H9 (cell line): Measurements from ENCODE around the gene RNF114. TPM values are rescaled to one million over a fixed set of nuclear protein-coding genes. Genes with fewer than 3 reads are reported as not detected.

Experiments
- DNase-seq: peaks from one replicate; pipeline ENCODE4 v3.0.0-alpha.2; 2017
- H2AFZ ChIP-seq: one replicate; pipeline ENCODE4 v1.6.1; 2013; ENCODE audit warnings: mild to moderate bottlenecking, low read length, control low read depth, moderate library complexity
- H2AK5ac ChIP-seq: 2 replicates; pipeline ENCODE4 v1.6.1; 2013; ENCODE audit warnings: low read length, control low read depth, mixed read lengths; ENCODE audit not compliant: insufficient read length
- H2BK120ac ChIP-seq: one replicate; pipeline ENCODE4 v1.6.1; 2013; ENCODE audit warnings: low read depth, mild to moderate bottlenecking, low read length, control low read depth, inconsistent platforms; ENCODE audit not compliant: poor library complexity, severe bottlenecking
- H2BK12ac ChIP-seq: 2 replicates; pipeline ENCODE4 v1.6.1; 2013; ENCODE audit warnings: low read length, control low read depth, mixed read lengths, low read depth; ENCODE audit not compliant: insufficient read length
- H2BK15ac ChIP-seq: 2 replicates; pipeline ENCODE4 v1.6.1; 2013; ENCODE audit warnings: low read depth, low read length, control low read depth
- H2BK20ac ChIP-seq: one replicate; pipeline ENCODE4 v1.6.1; 2013; ENCODE audit warnings: low read depth, mild to moderate bottlenecking, low read length, control low read depth, inconsistent platforms; ENCODE audit not compliant: poor library complexity, severe bottlenecking
- H2BK5ac ChIP-seq: 2 replicates; pipeline ENCODE4 v1.6.1; 2013; ENCODE audit warnings: low read length, control low read depth, mixed read lengths; ENCODE audit not compliant: insufficient read length
- H3K14ac ChIP-seq: 2 replicates; pipeline ENCODE4 v1.6.1; 2013; ENCODE audit warnings: low read length, control low read depth; ENCODE audit not compliant: insufficient read depth
- H3K18ac ChIP-seq: 2 replicates; pipeline ENCODE4 v1.6.1; 2013; ENCODE audit warnings: low read depth, mild to moderate bottlenecking, mixed read lengths, low read length, control low read depth; ENCODE audit not compliant: insufficient read length
- H3K23ac ChIP-seq: 2 replicates; pipeline ENCODE4 v1.6.1; 2013; ENCODE audit warnings: low read length, control low read depth, mixed read lengths, low read depth; ENCODE audit not compliant: insufficient read length
- H3K23me2 ChIP-seq: 2 replicates; pipeline ENCODE4 v1.6.1; 2013; ENCODE audit warnings: low read depth, mild to moderate bottlenecking, mixed read lengths, low read length, control low read depth; ENCODE audit not compliant: insufficient read length, poor library complexity, severe bottlenecking
- H3K27ac ChIP-seq: 2 replicates; pipeline ENCODE4 v1.5.1; 2013; ENCODE audit warnings: low read length, control low read depth, mixed read lengths, low read depth; ENCODE audit not compliant: insufficient read length
- H3K27me3 ChIP-seq: 2 replicates; pipeline ENCODE4 v1.6.1; 2013; ENCODE audit warnings: low read length, control low read depth, inconsistent platforms; ENCODE audit not compliant: insufficient read depth
- H3K4ac ChIP-seq: 2 replicates; pipeline ENCODE4 v1.6.1; 2013; ENCODE audit warnings: low read depth, mild to moderate bottlenecking, control low read depth, inconsistent platforms, low read length, moderate library complexity
- H3K4me1 ChIP-seq: 2 replicates; pipeline ENCODE4 v1.6.1; 2013; ENCODE audit warnings: low read length, control low read depth, inconsistent platforms; ENCODE audit not compliant: insufficient read depth
- H3K4me2 ChIP-seq: 2 replicates; pipeline ENCODE4 v1.6.1; 2013; ENCODE audit warnings: low read length, control low read depth, mixed read lengths; ENCODE audit not compliant: insufficient read length, insufficient read depth
- H3K56ac ChIP-seq: 2 replicates; pipeline ENCODE4 v1.6.1; 2013; ENCODE audit warnings: low read depth, mild to moderate bottlenecking, mixed read lengths, low read length, control low read depth; ENCODE audit not compliant: insufficient read length
- H3K79me1 ChIP-seq: 2 replicates; pipeline ENCODE4 v1.6.1; 2013; ENCODE audit warnings: low read depth, mild to moderate bottlenecking, moderate library complexity, low read length, control low read depth, inconsistent platforms; ENCODE audit not compliant: insufficient read depth, poor library complexity, severe bottlenecking
- H3K79me2 ChIP-seq: 2 replicates; pipeline ENCODE4 v1.6.1; 2013; ENCODE audit warnings: low read length, control low read depth, inconsistent platforms; ENCODE audit not compliant: insufficient read depth
- H3K9ac ChIP-seq: 2 replicates; pipeline ENCODE4 v1.6.1; 2013; ENCODE audit warnings: low read length, control low read depth, mixed read lengths; ENCODE audit not compliant: insufficient read length; ENCODE audit errors: extremely low read depth
- H3K9me3 ChIP-seq: one replicate; pipeline ENCODE4 v1.6.1; 2013; ENCODE audit warnings: low read depth, low read length, inconsistent platforms; ENCODE audit not compliant: control insufficient read depth
- H3T11ph ChIP-seq: one replicate; pipeline ENCODE4 v1.6.1; 2013; ENCODE audit warnings: mild to moderate bottlenecking, low read length, control low read depth, inconsistent platforms
- H4K20me1 ChIP-seq: one replicate; pipeline ENCODE4 v1.6.1; 2013; ENCODE audit not compliant: control insufficient read depth, insufficient read length, insufficient read depth
- H4K5ac ChIP-seq: 2 replicates; pipeline ENCODE4 v1.6.1; 2013; ENCODE audit warnings: low read depth, mild to moderate bottlenecking, mixed read lengths, low read length, control low read depth; ENCODE audit not compliant: insufficient read length
- H4K8ac ChIP-seq: replicated peaks from 2 replicates; pipeline ENCODE4 v1.6.1; 2013; ENCODE audit warnings: low read length, control low read depth, mixed read lengths, low read depth; ENCODE audit not compliant: insufficient read length
- H4K91ac ChIP-seq: 2 replicates; pipeline ENCODE4 v1.6.1; 2013; ENCODE audit warnings: low read depth, mild to moderate bottlenecking, moderate library complexity, mixed read lengths, low read length, control low read depth; ENCODE audit not compliant: insufficient read length
- H3K27ac Mint-ChIP-seq, 3 experiments: 2 replicates in 2 of 3; 3 replicates in 1 of 3; pipeline ENCODE4 v1.8.0; 2020 to 2021; ENCODE audit warnings: mixed read lengths in 3 of 3, mild to moderate bottlenecking in 1 of 3, moderate library complexity in 1 of 3
- H3K27me3 Mint-ChIP-seq: 2 replicates; pipeline ENCODE4 v1.8.0; 2021; ENCODE audit warnings: low read depth, mild to moderate bottlenecking, moderate library complexity, mixed read lengths
- H3K36me3 Mint-ChIP-seq, 3 experiments: 2 replicates in 2 of 3; 3 replicates in 1 of 3; pipeline ENCODE4 v1.8.0; 2020 to 2021; ENCODE audit warnings: low read depth in 3 of 3, mixed read lengths in 3 of 3; ENCODE audit not compliant: insufficient read depth in 1 of 3
- H3K4me1 Mint-ChIP-seq, 2 experiments: 2 replicates each; pipeline ENCODE4 v1.8.0; 2020; ENCODE audit warnings: mixed read lengths in 2 of 2
- H3K4me3 Mint-ChIP-seq, 2 experiments: 2 replicates in 1 of 2; 3 replicates in 1 of 2; pipeline ENCODE4 v1.8.0; 2020 to 2021; ENCODE audit warnings: mild to moderate bottlenecking in 2 of 2, mixed read lengths in 2 of 2, moderate library complexity in 1 of 2
- H3K9me3 Mint-ChIP-seq, 2 experiments: 2 replicates in 1 of 2; 3 replicates in 1 of 2; pipeline ENCODE4 v1.8.0; 2020; ENCODE audit warnings: mild to moderate bottlenecking in 2 of 2, mixed read lengths in 2 of 2, moderate library complexity in 1 of 2
- CTCF ChIP-seq: fragments of 200-600 bp; sonication (generic); conservative IDR thresholded peaks from 3 replicates; pipeline ENCODE4 v1.8.0; 2021; ENCODE audit warnings: antibody characterized with exemption, mild to moderate bottlenecking
- WGBS: extraction: QIAGEN DNeasy Blood & Tissue Kit; methylation state at CpG from one replicate; pipeline ENCODE4 v1.1.7; 2013; ENCODE audit warnings: missing lambda C conversion rate, low lambda C conversion rate, mixed read lengths; ENCODE audit not compliant: insufficient read length; ENCODE audit errors: extremely low coverage; 5-methylcytosine and 5-hydroxymethylcytosine counted together
- total RNA-seq: library from RNA; stranded (reverse); gene quantifications from 2 replicates; pipeline ENCODE4 v1.2.1, GENCODE V29; 2021

RNF114 gene
- total RNA-seq, 1 experiment from 2014 or later, result 75.5 TPM

GRCh38 chr20:49918446-49918845 is 17.8 kb upstream of the RNF114 start:
- H2AK5ac ChIP-seq, result no peak overlapping the region
- no peaks in the 10 kb centered on the region for H3K27me3 ChIP-seq
- Mint-ChIP-seq H3K4me3 (no peak overlapping the region), H3K9me3 (peaks cover 3 to 4% of the 10 kb centered on the region in 2 experiments; a peak in 4 of 5 replicates), H3K27me3 (peaks cover 16% of the 10 kb centered on the region), H3K27ac (no peak overlapping the region), H3K4me1 (peaks cover 16 to 20% of the 10 kb centered on the region in 2 experiments), H3K36me3 (no peaks in the 10 kb centered on the region; a peak in 1 of 7 replicates)
- H3K79me2 ChIP-seq, result peaks cover 8% of the 10 kb centered on the region; the same call in 1 of the 2 replicates
- no CpG with 5 or more reads among the region's 3 CpGs for WGBS
- no peak overlapping the region for H2BK12ac ChIP-seq
- H3K14ac ChIP-seq, result no peak overlapping the region
- no peak overlapping the region for H3K27ac ChIP-seq
- H2BK15ac ChIP-seq, result no peak overlapping the region
- no peaks in the 10 kb centered on the region for H4K20me1 ChIP-seq
- H4K91ac ChIP-seq, result no peak overlapping the region
- no peak for TF ChIP-seq CTCF
- H3K9me3 ChIP-seq, result no peaks in the 10 kb centered on the region
- H4K8ac ChIP-seq, result no peak overlapping the region
- peaks cover 9% of the 10 kb centered on the region for H3K79me1 ChIP-seq
- no peak overlapping the region for H4K5ac ChIP-seq
- H2BK5ac ChIP-seq, result no peak overlapping the region
- peaks cover 2% of the 10 kb centered on the region; the same call in 1 of the 2 replicates for H3K4me1 ChIP-seq
- no peak overlapping the region for H2BK20ac ChIP-seq
- no peak overlapping the region for H3T11ph ChIP-seq
- DNase-seq, result no peak
- H3K4me2 ChIP-seq, result no peak overlapping the region
- no peak overlapping the region for H3K9ac ChIP-seq
- no peak overlapping the region for H2AFZ ChIP-seq
- H2BK120ac ChIP-seq, result no peak overlapping the region
- no peak overlapping the region for H3K56ac ChIP-seq
- no peak overlapping the region for H3K23ac ChIP-seq
- peaks cover 10% of the 10 kb centered on the region for H3K23me2 ChIP-seq
- H3K4ac ChIP-seq, result no peak overlapping the region; the same call in 1 of the 2 replicates
- no peak overlapping the region for H3K18ac ChIP-seq
